ENCODE data around the gene AFF4. TPM values are rescaled to one million over a fixed set of nuclear protein-coding genes. Genes with fewer than 3 reads are reported as not detected.

AFF4 gene
- total and polyA plus RNA-seq, 2 experiments from 2014 or later: 32.5 to 83.6 TPM

DNA sequence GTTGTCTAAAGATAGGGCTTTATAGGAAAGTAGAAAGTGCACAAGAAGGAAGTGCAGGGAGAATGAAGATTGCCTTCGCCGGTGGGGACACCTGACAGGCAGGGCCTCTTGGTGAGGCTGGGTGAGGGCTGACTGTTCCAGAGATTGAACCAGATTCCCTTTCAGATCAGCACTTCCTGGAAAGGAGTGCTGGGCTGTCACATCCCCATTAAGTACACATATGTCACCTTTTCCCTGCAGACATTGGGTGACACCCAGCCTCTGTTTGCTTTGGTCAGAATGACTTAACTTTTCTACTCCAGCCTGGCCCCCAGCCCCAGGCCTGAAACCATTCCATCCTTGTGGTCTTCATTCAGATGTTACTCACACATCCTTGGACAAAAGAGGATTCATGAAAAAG is 125.6 kb downstream of the AFF4 start:
- Histone ChIP-seq H3K4me3 (no peak overlapping the region), H3K9me3 (ENCODE audit: low read depth) (no peaks in the 10 kb centered on the region), H3K36me3 (no peaks in the 10 kb centered on the region), H3K27ac (no peak overlapping the region), H3K27me3 (peaks cover 2% of the 10 kb centered on the region), H3K4me1 (ENCODE audit: low read depth) (no peaks in the 10 kb centered on the region)
- TF ChIP-seq, protein P1, sequence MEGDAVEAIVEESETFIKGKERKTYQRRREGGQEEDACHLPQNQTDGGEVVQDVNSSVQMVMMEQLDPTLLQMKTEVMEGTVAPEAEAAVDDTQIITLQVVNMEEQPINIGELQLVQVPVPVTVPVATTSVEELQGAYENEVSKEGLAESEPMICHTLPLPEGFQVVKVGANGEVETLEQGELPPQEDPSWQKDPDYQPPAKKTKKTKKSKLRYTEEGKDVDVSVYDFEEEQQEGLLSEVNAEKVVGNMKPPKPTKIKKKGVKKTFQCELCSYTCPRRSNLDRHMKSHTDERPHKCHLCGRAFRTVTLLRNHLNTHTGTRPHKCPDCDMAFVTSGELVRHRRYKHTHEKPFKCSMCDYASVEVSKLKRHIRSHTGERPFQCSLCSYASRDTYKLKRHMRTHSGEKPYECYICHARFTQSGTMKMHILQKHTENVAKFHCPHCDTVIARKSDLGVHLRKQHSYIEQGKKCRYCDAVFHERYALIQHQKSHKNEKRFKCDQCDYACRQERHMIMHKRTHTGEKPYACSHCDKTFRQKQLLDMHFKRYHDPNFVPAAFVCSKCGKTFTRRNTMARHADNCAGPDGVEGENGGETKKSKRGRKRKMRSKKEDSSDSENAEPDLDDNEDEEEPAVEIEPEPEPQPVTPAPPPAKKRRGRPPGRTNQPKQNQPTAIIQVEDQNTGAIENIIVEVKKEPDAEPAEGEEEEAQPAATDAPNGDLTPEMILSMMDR (IDR thresholded peaks at IDR 0.05; ENCODE audit: low read depth, low read length): no peak
- no peak for DNase-seq (ENCODE audit: low read depth in 1 of 2, low spot score in 1 of 2)

DNA sequence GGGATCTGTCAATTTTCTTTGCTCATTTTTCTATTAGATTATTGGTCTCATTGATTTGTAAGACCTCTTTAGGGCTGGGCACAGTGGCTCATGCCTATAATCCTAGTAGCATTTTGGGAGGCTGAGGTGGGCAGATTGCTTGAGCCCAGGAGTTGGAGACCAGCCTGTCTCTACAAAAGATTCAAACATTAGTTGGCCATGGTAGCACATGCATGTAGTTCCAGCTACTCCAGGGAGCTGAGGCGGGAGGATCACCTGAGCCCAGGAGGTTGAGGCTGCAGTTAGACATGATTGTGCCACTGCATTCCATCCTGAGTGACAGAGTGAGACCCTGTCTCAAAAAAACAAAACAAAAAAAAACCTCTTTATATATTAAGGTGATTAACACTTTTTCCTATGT is 126.6 kb downstream of the AFF4 start:
- H3K36me3 ChIP-seq: no peaks in the 10 kb centered on the region
- no peaks in the 10 kb centered on the region for H3K4me1 ChIP-seq (ENCODE audit: low read depth)
- no peak overlapping the region for H3K27ac ChIP-seq
- H3K4me3 ChIP-seq: no peak overlapping the region
- no peak for DNase-seq (ENCODE audit: low read depth in 1 of 2, low spot score in 1 of 2)
- TF ChIP-seq, protein P1 (IDR thresholded peaks at IDR 0.05; ENCODE audit: low read depth, low read length): no peak
- H3K27me3 ChIP-seq: peaks cover 4% of the 10 kb centered on the region
- H3K9me3 ChIP-seq (ENCODE audit: low read depth): no peaks in the 10 kb centered on the region

DNA sequence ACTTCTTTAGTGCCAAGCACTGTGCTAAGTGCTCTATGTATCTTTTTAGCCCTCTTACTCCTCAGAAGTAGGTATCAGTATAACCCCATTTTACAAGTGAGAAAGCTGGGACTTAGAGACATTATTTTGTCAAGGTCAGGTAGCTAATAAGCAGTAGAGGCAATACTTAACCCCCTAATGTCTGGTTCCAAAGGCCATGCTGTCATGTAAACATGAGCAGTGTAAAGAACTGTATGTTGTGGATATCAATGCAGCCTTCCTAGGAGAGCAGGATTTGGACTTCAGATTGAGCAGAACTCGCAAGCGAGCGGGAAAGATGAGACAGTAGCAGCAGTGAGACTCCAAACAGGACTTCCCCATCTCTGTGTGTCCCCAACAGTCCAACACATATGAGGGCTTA is 129.4 kb downstream of the AFF4 start:
- TF ChIP-seq, protein P1 (IDR thresholded peaks at IDR 0.05; ENCODE audit: low read depth, low read length): no peak
- Histone ChIP-seq H3K27ac (no peak overlapping the region), H3K4me3 (no peak overlapping the region), H3K4me1 (ENCODE audit: low read depth) (no peaks in the 10 kb centered on the region), H3K9me3 (ENCODE audit: low read depth) (no peaks in the 10 kb centered on the region), H3K27me3 (peaks cover 23% of the 10 kb centered on the region), H3K36me3 (no peaks in the 10 kb centered on the region)
- no peak for DNase-seq (ENCODE audit: low read depth in 1 of 2, low spot score in 1 of 2)

DNA sequence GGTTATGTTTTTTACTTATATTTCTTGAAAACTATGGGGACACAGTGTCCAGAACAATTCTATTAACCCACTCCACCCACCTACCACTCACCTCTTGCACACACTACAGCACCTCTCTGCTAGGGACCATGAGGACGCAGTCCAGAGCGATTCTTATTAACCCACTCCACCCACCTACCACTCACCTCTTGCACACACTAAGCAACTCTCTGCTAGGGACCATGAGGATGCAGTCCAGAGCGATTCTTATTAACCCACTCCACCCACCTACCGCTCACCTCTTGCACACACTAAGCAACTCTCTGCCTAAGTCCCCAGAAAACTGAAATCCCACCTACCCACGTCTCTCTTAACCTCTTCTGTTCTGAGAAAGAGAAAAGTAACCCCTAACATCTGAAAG is 130.8 kb downstream of the AFF4 start:
- H3K27me3 ChIP-seq: peaks cover 38% of the 10 kb centered on the region
- no peak overlapping the region for H3K4me3 ChIP-seq
- DNase-seq (ENCODE audit: low read depth in 1 of 2, low spot score in 1 of 2): no peak
- H3K27ac ChIP-seq: no peak overlapping the region
- H3K9me3 ChIP-seq (ENCODE audit: low read depth): no peaks in the 10 kb centered on the region
- TF ChIP-seq, protein P1 (IDR thresholded peaks at IDR 0.05; ENCODE audit: low read depth, low read length): no peak
- no peaks in the 10 kb centered on the region for H3K36me3 ChIP-seq
- H3K4me1 ChIP-seq (ENCODE audit: low read depth): no peaks in the 10 kb centered on the region

DNA sequence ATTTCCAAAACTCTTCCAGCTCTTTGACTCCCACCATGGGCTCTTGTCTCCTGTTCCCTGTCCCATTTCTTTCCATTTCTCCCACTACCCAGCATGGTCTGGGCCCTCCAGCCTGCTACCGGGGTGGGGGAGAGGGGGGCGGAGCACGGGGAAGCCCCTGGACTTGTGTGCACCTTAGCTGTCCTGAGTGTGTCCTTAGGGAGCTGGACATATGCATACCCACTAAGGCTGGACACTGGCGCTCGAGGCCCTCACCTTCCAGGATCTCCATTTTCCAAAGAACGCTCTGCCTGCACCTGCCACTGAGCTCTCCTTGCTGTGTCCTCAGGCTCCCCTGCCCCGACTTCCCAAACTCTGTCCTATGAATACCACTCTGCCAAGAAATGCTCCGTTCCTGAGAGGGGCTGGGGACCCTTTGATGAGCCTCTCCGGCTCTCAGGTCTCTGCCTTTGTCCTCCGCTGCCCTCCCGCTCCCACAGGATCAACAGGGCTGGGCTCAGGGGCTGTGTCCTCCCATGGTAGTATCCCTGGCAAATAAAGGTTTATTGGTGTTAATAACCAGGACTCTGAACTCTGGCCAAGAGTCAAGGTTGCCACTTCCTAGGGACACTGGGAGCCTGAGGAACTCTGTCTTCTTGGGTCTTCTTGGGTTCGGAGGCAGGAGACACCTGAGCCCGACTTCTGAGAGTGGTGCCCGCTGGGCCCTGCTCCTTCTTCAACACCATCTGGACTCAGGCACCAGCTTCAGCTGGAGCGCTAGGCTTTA is 132.2 kb downstream of the AFF4 start:
- TF ChIP-seq, protein P1 (IDR thresholded peaks at IDR 0.05; ENCODE audit: low read depth, low read length): no peak
- Histone ChIP-seq H3K36me3 (no peaks in the 10 kb centered on the region), H3K27ac (no peak overlapping the region), H3K4me1 (ENCODE audit: low read depth) (no peaks in the 10 kb centered on the region), H3K27me3 (peaks cover 51% of the 10 kb centered on the region), H3K9me3 (ENCODE audit: low read depth) (no peaks in the 10 kb centered on the region), H3K4me3 (no peak overlapping the region)
- no peak for DNase-seq (ENCODE audit: low read depth in 1 of 2, low spot score in 1 of 2)

Measured in cardiac muscle cell (in vitro differentiated cells and primary cell).